GM12801 (cell line): ENCODE results near the gene SMIM17.

Source experiments
- CTCF ChIP-seq: IDR thresholded peaks from one replicate; pipeline ENCODE4 v1.5.1; 2011; ENCODE audit warnings: control low read depth; ENCODE audit not compliant: insufficient read length; ENCODE audit errors: extremely low read depth

The SMIM17 gene

GRCh38 chr19:56670401-56670960 lies 27.5 kb downstream of the SMIM17 start:
- TF ChIP-seq CTCF: no peak

- TF ChIP-seq CTCF: no peak
Observed at GRCh38 chr19:56670961-56671612, 28.1 kb downstream of the SMIM17 start.

- no peak for TF ChIP-seq CTCF
Observed at GRCh38 chr19:56671613-56671994, 28.6 kb downstream of the SMIM17 start, which contains the start of gene ZNF835. ZNF835 (minus strand) TSS chr19:56671757; CDS start chr19:56665198, 6,559 bp downstream.

- no peak for TF ChIP-seq CTCF
Observed at GRCh38 chr19:56678205-56678604, 35.2 kb downstream of the SMIM17 start.

GRCh38 chr19:56681702-56682101 lies 38.7 kb downstream of the SMIM17 start:
- TF ChIP-seq CTCF: no peak

- TF ChIP-seq CTCF: no peak
Observed at GRCh38 chr19:56683116-56683515, 40.2 kb downstream of the SMIM17 start.

- TF ChIP-seq CTCF: no peak
Observed at GRCh38 chr19:56687031-56687430, 44.1 kb downstream of the SMIM17 start.
